HL-60 (cell line): ENCODE data around the gene PLCB1.

Source experiments
- DNase-seq, 2 experiments: peaks; one replicate each; pipeline ENCODE4 v3.0.0-alpha.2; 2010 to 2020; ENCODE audit warnings: low read depth in 1 of 2, low spot score in 1 of 2
- H3K27ac ChIP-seq: fragments of 250-450 bp; sonication (Bioruptor Pico); replicated peaks from 2 replicates; pipeline ENCODE4 v1.5.1; 2020; ENCODE audit warnings: mild to moderate bottlenecking, moderate library complexity
- H3K27me3 ChIP-seq: fragments of 250-450 bp; sonication (Bioruptor Pico); 2 replicates; pipeline ENCODE4 v1.5.1; 2021; ENCODE audit warnings: mild to moderate bottlenecking, moderate library complexity; ENCODE audit not compliant: insufficient read depth, poor library complexity, severe bottlenecking
- H3K4me3 ChIP-seq: replicated peaks from 2 replicates; pipeline ENCODE4 v1.5.1; 2011; ENCODE audit warnings: mild to moderate bottlenecking, control low read depth, low read length; ENCODE audit not compliant: insufficient read depth
- GABPA ChIP-seq: IDR thresholded peaks from 2 replicates; pipeline ENCODE4 v1.6.1; 2012; ENCODE audit warnings: low read depth
- POLR2AphosphoS5 ChIP-seq: IDR thresholded peaks from 2 replicates; pipeline ENCODE4 v1.6.1; 2012; ENCODE audit warnings: low read depth
- SPI1 ChIP-seq: IDR thresholded peaks from 2 replicates; pipeline ENCODE4 v1.6.1; 2012; ENCODE audit warnings: low read depth, mild to moderate bottlenecking, borderline replicate concordance
- TF ChIP-seq, protein P1 (sequence below): IDR thresholded peaks from 2 replicates; pipeline ENCODE4 v1.6.1; 2012; ENCODE audit warnings: low read depth; ENCODE audit not compliant: insufficient replicate concordance
- TF ChIP-seq, protein P2 (sequence below): IDR thresholded peaks from one replicate; pipeline ENCODE4 v1.5.1; 2011; ENCODE audit warnings: low read length, control low read depth, inconsistent platforms; ENCODE audit not compliant: insufficient read depth

The PLCB1 gene

DNA sequence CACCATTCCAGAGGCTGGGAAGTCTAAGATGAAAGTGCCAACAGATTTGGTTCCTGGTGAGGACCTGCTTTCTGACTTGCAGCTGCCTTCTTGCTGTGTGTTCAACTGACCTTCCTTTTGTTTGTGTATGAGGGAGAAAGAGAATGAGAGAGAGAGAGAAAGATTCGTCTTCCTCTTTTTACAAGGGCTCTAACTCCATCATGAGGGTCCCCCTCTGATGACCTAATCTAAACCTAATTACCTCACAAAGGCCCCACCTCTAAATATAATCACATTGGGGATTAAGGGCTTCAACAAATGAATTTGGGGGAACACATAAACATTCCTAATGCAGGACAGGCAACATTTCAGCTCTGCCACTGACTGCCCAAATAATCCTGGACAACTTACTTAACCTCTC is 130.7 kb downstream of the PLCB1 start:
- no peaks in the 10 kb centered on the region for H3K27me3 ChIP-seq
- TF ChIP-seq GABPA (no peak), POLR2AphosphoS5 (no peak), SPI1 (no peak)
- TF ChIP-seq, protein P1, sequence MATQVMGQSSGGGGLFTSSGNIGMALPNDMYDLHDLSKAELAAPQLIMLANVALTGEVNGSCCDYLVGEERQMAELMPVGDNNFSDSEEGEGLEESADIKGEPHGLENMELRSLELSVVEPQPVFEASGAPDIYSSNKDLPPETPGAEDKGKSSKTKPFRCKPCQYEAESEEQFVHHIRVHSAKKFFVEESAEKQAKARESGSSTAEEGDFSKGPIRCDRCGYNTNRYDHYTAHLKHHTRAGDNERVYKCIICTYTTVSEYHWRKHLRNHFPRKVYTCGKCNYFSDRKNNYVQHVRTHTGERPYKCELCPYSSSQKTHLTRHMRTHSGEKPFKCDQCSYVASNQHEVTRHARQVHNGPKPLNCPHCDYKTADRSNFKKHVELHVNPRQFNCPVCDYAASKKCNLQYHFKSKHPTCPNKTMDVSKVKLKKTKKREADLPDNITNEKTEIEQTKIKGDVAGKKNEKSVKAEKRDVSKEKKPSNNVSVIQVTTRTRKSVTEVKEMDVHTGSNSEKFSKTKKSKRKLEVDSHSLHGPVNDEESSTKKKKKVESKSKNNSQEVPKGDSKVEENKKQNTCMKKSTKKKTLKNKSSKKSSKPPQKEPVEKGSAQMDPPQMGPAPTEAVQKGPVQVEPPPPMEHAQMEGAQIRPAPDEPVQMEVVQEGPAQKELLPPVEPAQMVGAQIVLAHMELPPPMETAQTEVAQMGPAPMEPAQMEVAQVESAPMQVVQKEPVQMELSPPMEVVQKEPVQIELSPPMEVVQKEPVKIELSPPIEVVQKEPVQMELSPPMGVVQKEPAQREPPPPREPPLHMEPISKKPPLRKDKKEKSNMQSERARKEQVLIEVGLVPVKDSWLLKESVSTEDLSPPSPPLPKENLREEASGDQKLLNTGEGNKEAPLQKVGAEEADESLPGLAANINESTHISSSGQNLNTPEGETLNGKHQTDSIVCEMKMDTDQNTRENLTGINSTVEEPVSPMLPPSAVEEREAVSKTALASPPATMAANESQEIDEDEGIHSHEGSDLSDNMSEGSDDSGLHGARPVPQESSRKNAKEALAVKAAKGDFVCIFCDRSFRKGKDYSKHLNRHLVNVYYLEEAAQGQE, result no peak
- TF ChIP-seq, protein P2, sequence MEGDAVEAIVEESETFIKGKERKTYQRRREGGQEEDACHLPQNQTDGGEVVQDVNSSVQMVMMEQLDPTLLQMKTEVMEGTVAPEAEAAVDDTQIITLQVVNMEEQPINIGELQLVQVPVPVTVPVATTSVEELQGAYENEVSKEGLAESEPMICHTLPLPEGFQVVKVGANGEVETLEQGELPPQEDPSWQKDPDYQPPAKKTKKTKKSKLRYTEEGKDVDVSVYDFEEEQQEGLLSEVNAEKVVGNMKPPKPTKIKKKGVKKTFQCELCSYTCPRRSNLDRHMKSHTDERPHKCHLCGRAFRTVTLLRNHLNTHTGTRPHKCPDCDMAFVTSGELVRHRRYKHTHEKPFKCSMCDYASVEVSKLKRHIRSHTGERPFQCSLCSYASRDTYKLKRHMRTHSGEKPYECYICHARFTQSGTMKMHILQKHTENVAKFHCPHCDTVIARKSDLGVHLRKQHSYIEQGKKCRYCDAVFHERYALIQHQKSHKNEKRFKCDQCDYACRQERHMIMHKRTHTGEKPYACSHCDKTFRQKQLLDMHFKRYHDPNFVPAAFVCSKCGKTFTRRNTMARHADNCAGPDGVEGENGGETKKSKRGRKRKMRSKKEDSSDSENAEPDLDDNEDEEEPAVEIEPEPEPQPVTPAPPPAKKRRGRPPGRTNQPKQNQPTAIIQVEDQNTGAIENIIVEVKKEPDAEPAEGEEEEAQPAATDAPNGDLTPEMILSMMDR, result no peak
- no peak overlapping the region for H3K4me3 ChIP-seq
- DNase-seq, result no peak
- H3K27ac ChIP-seq, result no peak overlapping the region

DNA sequence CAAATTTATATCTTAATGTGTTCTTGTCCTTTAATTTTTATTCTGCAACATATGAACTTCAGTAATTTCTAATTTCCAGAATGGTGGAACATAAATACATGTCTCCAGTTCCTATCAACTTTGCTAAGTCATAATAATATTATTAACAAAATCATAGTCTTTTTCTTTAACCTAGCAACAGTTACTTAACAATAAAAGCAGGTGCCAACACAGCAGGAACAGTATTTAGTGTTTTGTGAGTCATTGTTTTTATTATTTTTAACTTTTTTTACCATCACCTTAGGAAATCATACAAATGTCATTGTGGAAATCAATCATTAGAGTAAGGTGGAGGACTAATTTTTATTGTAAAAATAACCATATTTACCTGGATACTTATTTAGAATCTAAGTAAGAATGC is 133.5 kb downstream of the PLCB1 start:
- no peak for DNase-seq
- TF ChIP-seq SPI1 (no peak), GABPA (no peak), POLR2AphosphoS5 (no peak)
- TF ChIP-seq, protein P2, result no peak
- TF ChIP-seq, protein P1, result no peak
- Histone ChIP-seq H3K27me3 (no peaks in the 10 kb centered on the region), H3K4me3 (no peak overlapping the region), H3K27ac (no peak overlapping the region)

DNA sequence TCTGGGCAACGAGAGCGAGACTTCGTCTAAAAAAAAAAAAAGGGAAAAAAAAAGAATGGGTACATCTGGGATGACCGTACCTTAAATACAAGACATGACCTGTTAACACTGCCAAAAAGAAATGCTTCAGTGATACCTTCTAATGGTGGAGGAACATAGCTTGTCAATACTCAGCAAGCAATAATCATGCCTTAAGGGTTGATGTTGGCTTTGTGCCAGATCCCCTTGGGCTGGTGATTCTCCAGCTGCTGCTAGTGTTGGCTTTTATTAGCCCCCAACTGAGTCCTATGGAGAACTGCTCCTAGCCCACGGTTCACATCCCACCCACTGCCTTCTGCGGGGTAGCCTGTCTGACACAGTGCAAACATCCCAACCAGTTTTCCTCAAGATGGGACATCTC is 134.9 kb downstream of the PLCB1 start:
- no peak for TF ChIP-seq GABPA
- TF ChIP-seq SPI1, result no peak
- TF ChIP-seq, protein P2, result no peak
- TF ChIP-seq, protein P1, result no peak
- no peak for TF ChIP-seq POLR2AphosphoS5
- H3K4me3 ChIP-seq, result no peak overlapping the region
- no peak for DNase-seq
- no peak overlapping the region for H3K27ac ChIP-seq
- no peaks in the 10 kb centered on the region for H3K27me3 ChIP-seq
